OCI-LY7 (cell line): Measurements from ENCODE around the gene NRXN2.

Experiments used
- CTCF ChIP-seq: fragments of 200-600 bp; sonication (generic); conservative IDR thresholded peaks from 2 replicates; pipeline ENCODE4 v1.5.1; 2014; ENCODE audit warnings: mild to moderate bottlenecking, antibody characterized with exemption, low read length, moderate library complexity, mixed read lengths
- EZH2phosphoT487 ChIP-seq: fragments of 200-600 bp; sonication (generic); IDR thresholded peaks from 2 replicates; pipeline ENCODE4 v1.6.1; 2018; ENCODE audit warnings: low read depth, borderline replicate concordance, mild to moderate bottlenecking, mixed run types, antibody characterized with exemption, low read length, moderate library complexity, mixed read lengths

- TF ChIP-seq CTCF (no peak), EZH2phosphoT487 (no peak)
Observed at GRCh38 chr11:64556721-64557250, 166.2 kb downstream of the NRXN2 start.
